Embryonic facial prominence (tissue), 1 donor: ENCODE data around the gene RAB6C.
"Not testable (repeated sequence)": the region's sequence is repeated elsewhere in the genome, so short reads cannot be mapped to it uniquely, and the experiment has no call there.

Experiments
- DNase-seq: peaks from one replicate; pipeline ENCODE4 v3.0.0-alpha.2; 2016; ENCODE audit errors: extremely low spot score

The RAB6C gene

DNA sequence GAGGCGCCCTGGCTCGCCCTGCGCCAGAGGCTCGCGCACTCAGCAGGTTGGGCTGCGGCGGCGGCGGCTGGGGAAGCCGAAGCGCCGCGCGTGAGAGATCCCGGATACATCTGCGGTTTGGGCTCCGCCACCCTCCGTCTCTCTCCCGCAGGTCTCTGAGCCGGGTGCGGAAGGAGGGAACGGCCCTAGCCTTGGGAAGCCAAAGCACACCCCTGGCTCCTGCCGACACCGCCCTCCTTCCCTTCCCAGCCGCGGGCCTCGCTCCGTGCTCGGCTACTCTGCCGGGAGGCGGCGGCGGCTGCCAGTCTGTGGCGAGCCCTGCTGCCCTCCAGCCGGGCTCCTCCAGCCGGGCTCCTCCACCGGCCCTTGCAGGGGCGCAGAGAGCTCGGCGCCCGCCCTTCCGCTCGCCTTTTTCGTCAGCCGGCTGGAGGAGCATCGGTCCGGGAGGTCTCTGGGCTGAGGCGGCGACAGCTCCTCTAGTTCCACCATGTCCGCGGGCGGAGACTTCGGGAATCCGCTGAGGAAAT is at the start of gene RAB6C:
Gene RAB6C (plus strand): TSS at position 38 of the 527 bp plus-strand sequence. CDS start 450 bp downstream, at position 488.
- not testable (repeated sequence) for DNase-seq

GRCh38 chr2:129930451-129930850 is 49.0 kb upstream of the RAB6C start:
- no peak for DNase-seq

- DNase-seq: not testable (repeated sequence)
Measured at GRCh38 chr2:129933387-129933786, 46.1 kb upstream of the RAB6C start.

GRCh38 chr2:129934044-129934822 is 45.2 kb upstream of the RAB6C start:
- DNase-seq: no peak

- no peak for DNase-seq
Measured at GRCh38 chr2:129935118-129935517, 44.3 kb upstream of the RAB6C start.

- no peak for DNase-seq
Measured at GRCh38 chr2:129936334-129936934, 43.0 kb upstream of the RAB6C start.

GRCh38 chr2:129938850-129939471 is 40.5 kb upstream of the RAB6C start:
- DNase-seq: not testable (repeated sequence)

GRCh38 chr2:129943456-129943855 is 36.0 kb upstream of the RAB6C start:
- not testable (repeated sequence) for DNase-seq

- no peak for DNase-seq
Measured at GRCh38 chr2:129945557-129945956, 33.9 kb upstream of the RAB6C start.

DNA sequence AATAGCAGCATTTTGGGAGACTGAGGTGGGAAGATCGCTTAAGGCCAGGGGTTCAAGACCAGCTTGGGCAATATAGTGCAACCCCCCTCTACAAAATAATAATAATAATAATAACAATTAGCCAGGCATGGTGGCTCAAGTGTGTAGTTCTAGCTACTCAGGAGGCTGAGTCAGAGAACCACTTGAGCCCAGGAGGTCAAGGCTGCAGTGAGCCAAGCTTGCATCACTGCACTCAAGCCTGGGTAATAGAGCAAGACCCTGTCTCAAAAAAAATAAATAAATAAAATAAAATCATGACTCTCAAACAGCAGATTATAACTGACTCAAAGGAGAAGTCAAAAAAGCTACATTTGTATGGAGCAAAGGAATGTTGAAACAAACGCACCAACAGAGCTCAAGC is 31.8 kb upstream of the RAB6C start:
- DNase-seq: not testable (repeated sequence)

GRCh38 chr2:129956171-129956570 is 23.3 kb upstream of the RAB6C start:
- DNase-seq: not testable (repeated sequence)

DNA sequence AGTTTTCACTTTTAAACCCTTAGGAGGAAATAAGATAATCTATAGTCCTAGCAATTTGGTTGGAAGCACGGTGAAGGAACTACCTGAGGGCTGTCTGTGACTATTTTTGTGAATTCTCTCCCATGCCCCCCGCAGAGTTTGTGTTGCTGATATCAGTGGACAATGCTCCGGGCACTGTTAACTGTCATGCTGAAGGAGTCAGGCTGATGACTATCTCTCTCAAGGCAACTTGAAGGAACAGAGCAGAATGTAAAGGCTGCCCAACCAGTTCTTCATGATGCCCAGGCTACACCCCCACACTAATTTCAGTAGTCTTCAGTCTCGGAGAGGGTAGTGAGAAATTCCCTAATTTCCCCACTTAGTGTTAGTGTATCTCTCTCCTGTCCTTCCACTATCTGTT is 21.6 kb upstream of the RAB6C start:
- DNase-seq: no peak

DNA sequence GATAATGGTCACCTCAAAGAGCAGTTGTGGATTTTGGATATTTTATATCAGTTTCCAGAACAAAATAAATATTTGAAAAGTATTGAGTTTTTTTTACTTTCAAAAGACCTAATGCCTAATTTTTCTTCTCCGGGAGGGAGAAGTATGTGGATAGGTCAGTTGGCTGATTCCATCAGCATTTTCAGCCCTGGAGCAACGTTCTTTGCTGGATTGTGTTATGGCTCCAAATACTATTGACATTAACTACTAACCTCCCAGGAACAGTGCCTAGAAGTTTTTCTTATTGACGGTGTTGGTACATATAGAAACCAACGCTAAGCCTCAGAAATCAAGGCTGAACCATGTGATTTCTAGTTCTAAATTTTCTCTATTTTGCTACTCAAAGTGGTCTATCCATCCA is 20.7 kb upstream of the RAB6C start:
- DNase-seq: not testable (repeated sequence)

DNA sequence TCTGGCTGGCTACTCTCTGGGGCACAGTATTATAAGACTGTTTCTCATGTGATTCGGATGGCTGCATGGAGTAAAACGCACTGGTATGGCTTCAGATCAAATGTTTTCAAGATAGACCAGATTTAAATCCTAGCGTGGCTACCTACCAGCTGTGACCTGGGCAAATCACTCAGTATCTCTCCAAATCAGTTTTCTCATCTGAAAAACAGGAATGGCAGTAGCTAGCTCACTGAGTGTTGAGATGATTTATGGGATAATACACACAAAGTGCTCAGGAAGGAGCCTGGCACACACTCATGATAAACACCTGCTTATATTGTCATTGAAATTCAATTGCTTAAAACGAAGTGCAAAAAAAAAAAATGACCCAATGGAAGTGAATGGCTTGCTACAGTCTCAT is 10.9 kb upstream of the RAB6C start:
- DNase-seq: not testable (repeated sequence)

GRCh38 chr2:129975016-129975774 is 4.3 kb upstream of the RAB6C start:
- DNase-seq: no peak

DNA sequence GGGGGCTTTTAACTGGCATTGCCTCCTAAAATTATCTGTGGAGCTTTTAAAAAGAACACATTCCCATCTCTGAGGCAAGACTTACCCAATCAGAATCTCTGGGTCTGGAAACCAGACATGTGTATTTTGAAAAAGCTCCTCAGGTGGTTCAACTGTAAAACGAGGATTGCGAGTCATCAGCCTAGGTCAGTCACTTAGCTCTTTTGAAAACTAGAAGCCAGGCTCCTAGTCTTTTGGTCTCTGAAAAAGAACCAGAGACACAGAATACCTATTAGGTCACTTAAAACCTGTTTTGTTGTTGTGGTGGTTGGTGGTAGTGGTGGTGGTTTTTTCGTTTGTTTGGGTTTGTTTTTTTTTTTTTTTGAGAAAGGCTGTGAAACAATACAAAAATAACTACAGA is 2.5 kb upstream of the RAB6C start:
- DNase-seq: not testable (repeated sequence)

- DNase-seq: no peak
Measured at GRCh38 chr2:129977986-129978385, 1.5 kb upstream of the RAB6C start.

GRCh38 chr2:129980246-129980645 is 780 bp downstream of the RAB6C start:
- DNase-seq: not testable (repeated sequence)

DNA sequence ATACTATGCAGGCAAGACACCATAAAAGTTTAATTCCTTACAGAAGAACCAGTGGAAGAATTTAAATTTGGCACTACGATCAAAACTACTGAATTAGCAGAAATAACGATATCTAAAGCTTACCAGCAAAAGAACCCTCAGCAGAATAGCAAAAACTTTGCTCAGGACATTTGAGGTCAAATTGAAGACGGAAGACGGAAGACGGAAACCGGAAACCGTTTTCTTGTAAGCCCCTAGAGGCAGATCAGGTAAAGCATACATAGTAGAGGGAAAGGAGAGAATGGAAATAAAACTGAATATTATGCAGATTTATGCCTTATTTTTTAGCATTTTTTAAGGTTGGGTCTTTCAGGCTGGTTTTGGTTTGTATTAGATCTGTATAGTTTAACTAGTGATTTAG is 2.2 kb downstream of the RAB6C start:
- not testable (repeated sequence) for DNase-seq

DNA sequence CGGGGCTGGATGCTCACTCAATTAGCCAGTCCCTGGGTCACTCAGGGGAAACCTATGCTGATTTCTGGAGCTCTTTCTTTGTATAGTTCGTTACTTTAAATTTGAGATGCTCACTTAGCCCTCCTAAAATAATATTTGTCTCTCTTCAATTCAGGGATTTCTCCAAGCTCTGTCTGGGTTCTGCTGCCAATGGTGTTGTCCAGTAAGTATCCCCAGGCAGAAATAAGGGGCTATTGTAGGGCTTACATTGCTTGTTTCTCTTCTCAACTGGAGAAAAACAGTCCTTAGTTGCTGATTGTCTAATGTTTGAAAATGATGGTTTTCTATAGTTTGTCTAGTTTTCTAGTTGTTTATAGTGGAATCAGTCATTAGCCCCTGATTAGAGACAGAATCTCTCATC is 5.0 kb downstream of the RAB6C start:
- DNase-seq: no peak

DNA sequence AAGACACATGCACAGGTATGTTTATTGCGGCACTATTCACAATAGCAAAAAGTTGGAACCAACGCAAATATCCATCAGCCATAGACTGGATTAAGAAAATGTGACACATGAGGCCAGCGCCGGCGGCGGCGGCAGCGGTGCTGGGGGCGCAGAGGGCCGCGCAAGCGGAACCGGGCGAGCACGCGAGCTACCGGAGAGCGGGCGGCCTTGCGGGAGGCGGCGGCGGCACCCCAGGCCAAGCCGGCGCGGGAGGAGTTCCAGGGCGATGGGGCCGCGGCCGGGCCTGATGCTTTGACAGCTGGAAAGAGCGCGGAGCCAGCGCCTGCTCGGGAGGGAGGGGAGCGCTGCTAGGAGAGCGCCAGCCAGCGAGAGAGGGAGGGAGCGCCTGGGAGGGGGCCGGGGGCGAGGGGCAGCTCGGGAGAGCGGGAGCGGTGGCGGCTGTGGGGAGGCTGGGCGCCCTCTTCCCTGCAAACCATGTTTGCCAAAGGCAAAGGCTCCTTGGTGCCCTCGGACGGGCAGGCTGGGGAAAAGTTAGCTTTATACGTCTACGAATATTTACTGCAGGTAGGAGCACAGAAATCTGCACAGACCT is 13.0 kb downstream of the RAB6C start:
- not testable (repeated sequence) for DNase-seq
